Neural progenitor cell (in vitro differentiated cells): ENCODE results near the gene NRN1L. TPM values are rescaled to one million over a fixed set of nuclear protein-coding genes. Genes with fewer than 3 reads are reported as not detected.
A peak's percentile ranks its signal among the peaks of the same experiment; 100 is the strongest.

Source experiments
- DNase-seq: peaks from one replicate; pipeline ENCODE4 v3.0.0-alpha.2; 2016; ENCODE audit warnings: low spot score
- H2AFZ ChIP-seq: fragments of 200-600 bp; sonication (generic); replicated peaks from 2 replicates; pipeline ENCODE4 v1.6.1; 2016; ENCODE audit warnings: antibody characterized with exemption
- H3F3A ChIP-seq: fragments of 200-600 bp; sonication (generic); 2 replicates; pipeline ENCODE4 v1.6.1; 2016; ENCODE audit warnings: antibody characterized with exemption, low read depth
- H3K27ac ChIP-seq: fragments of 200-600 bp; sonication (generic); 2 replicates; pipeline ENCODE4 v1.5.1; 2016; ENCODE audit warnings: mild to moderate bottlenecking
- H3K27me3 ChIP-seq: fragments of 200-600 bp; sonication (generic); 2 replicates; pipeline ENCODE4 v1.6.1; 2016; ENCODE audit warnings: mild to moderate bottlenecking, moderate library complexity
- H3K36me3 ChIP-seq: fragments of 200-600 bp; sonication (generic); 2 replicates; pipeline ENCODE4 v1.5.1; 2016
- H3K4me1 ChIP-seq: fragments of 200-600 bp; sonication (generic); 2 replicates; pipeline ENCODE4 v1.6.1; 2016; ENCODE audit warnings: mixed run types
- H3K4me2 ChIP-seq: fragments of 200-600 bp; sonication (generic); 2 replicates; pipeline ENCODE4 v1.6.1; 2016
- H3K4me3 ChIP-seq: fragments of 200-600 bp; sonication (generic); 2 replicates; pipeline ENCODE4 v1.5.1; 2016
- H3K79me2 ChIP-seq: fragments of 200-600 bp; sonication (generic); 2 replicates; pipeline ENCODE4 v1.6.1; 2016; ENCODE audit warnings: low read depth
- H3K9ac ChIP-seq: fragments of 200-600 bp; sonication (generic); 2 replicates; pipeline ENCODE4 v1.6.1; 2016
- H3K9me3 ChIP-seq: fragments of 200-600 bp; sonication (generic); 2 replicates; pipeline ENCODE4 v1.5.1; 2016; ENCODE audit warnings: low read depth
- H4K20me1 ChIP-seq: fragments of 200-600 bp; sonication (generic); 2 replicates; pipeline ENCODE4 v1.6.1; 2016; ENCODE audit warnings: low read depth
- H3K27ac Mint-ChIP-seq: 3 replicates; pipeline ENCODE4 v1.8.0; 2021; ENCODE audit warnings: mixed read lengths
- H3K27me3 Mint-ChIP-seq: 2 replicates; pipeline ENCODE4 v1.8.0; 2022; ENCODE audit warnings: low read depth, mild to moderate bottlenecking, inconsistent platforms, moderate library complexity, mixed read lengths; ENCODE audit not compliant: insufficient read depth
- H3K36me3 Mint-ChIP-seq: 3 replicates; pipeline ENCODE4 v1.8.0; 2021; ENCODE audit warnings: mixed read lengths
- H3K4me1 Mint-ChIP-seq: 3 replicates; pipeline ENCODE4 v1.8.0; 2021; ENCODE audit warnings: mixed read lengths
- H3K4me3 Mint-ChIP-seq: 3 replicates; pipeline ENCODE4 v1.8.0; 2021; ENCODE audit warnings: mild to moderate bottlenecking, moderate library complexity, mixed read lengths
- H3K9me3 Mint-ChIP-seq: 3 replicates; pipeline ENCODE4 v1.8.0; 2020; ENCODE audit warnings: mixed read lengths
- EZH2 ChIP-seq: fragments of 200-600 bp; sonication (generic); IDR thresholded peaks from 2 replicates; pipeline ENCODE4 v1.6.1; 2017; ENCODE audit warnings: antibody characterized with exemption, mild to moderate bottlenecking, moderate library complexity
- EZH2phosphoT487 ChIP-seq: fragments of 200-600 bp; sonication (generic); IDR thresholded peaks from 2 replicates; pipeline ENCODE4 v1.6.1; 2017; ENCODE audit warnings: antibody characterized with exemption
- total RNA-seq: library from RNA; depleted of rRNA; stranded (reverse); fragments of >200 nt; gene quantifications from 2 replicates; pipeline ENCODE4 v1.2.3, GENCODE V29; 2015; ENCODE audit warnings: low replicate concordance
- TF ChIP-seq, protein P1 (sequence below): fragments of 200-600 bp; sonication (generic); IDR thresholded peaks from 2 replicates; pipeline ENCODE4 v1.5.1; 2017; ENCODE audit warnings: antibody characterized with exemption, mild to moderate bottlenecking

NRN1L gene
- total RNA-seq, 1 donor from 2014 or later = 0.54 TPM

DNA sequence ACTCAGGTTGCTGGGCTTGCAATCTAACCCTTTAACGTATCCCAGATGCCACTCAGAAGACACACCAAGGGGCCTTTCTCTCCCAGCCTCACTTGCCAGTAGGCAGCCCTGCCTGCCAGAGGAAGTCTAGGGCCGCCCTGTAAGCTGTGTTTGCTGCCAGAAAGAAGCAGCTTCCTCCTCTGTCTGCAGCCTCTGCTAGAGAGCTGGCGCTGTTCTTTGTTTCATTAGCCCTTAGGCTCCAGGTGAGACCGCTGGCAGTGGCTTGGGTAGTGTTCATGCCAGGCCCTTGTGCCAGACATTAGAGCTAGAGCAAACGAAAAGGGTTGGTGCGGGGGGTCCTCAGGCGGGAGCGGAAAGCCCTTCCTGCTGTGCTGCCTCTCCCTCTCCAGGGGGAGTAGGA is 38.1 kb downstream of the NRN1L start:
- Mint-ChIP-seq H3K27me3 (peaks cover under 1% of the 10 kb centered on the region), H3K4me3 (no peak overlapping the region), H3K4me1 (no peaks in the 10 kb centered on the region), H3K27ac (peak overlapping the region; percentile 33), H3K36me3 (peaks cover 2% of the 10 kb centered on the region), H3K9me3 (no peaks in the 10 kb centered on the region)
- Histone ChIP-seq H2AFZ (no peak overlapping the region), H3K4me3 (no peak overlapping the region), H3F3A (no peaks in the 10 kb centered on the region), H3K9ac (no peak overlapping the region), H3K79me2 (no peaks in the 10 kb centered on the region), H3K4me1 (no peaks in the 10 kb centered on the region), H3K9me3 (no peaks in the 10 kb centered on the region), H3K36me3 (no peaks in the 10 kb centered on the region), H3K27ac (no peak overlapping the region), H3K4me2 (no peak overlapping the region), H4K20me1 (peaks cover 78% of the 10 kb centered on the region), H3K27me3 (no peaks in the 10 kb centered on the region)
- TF ChIP-seq, protein P1, sequence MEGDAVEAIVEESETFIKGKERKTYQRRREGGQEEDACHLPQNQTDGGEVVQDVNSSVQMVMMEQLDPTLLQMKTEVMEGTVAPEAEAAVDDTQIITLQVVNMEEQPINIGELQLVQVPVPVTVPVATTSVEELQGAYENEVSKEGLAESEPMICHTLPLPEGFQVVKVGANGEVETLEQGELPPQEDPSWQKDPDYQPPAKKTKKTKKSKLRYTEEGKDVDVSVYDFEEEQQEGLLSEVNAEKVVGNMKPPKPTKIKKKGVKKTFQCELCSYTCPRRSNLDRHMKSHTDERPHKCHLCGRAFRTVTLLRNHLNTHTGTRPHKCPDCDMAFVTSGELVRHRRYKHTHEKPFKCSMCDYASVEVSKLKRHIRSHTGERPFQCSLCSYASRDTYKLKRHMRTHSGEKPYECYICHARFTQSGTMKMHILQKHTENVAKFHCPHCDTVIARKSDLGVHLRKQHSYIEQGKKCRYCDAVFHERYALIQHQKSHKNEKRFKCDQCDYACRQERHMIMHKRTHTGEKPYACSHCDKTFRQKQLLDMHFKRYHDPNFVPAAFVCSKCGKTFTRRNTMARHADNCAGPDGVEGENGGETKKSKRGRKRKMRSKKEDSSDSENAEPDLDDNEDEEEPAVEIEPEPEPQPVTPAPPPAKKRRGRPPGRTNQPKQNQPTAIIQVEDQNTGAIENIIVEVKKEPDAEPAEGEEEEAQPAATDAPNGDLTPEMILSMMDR = no peak
- no peak for TF ChIP-seq EZH2phosphoT487
- TF ChIP-seq EZH2 = no peak
- DNase-seq = no peak

DNA sequence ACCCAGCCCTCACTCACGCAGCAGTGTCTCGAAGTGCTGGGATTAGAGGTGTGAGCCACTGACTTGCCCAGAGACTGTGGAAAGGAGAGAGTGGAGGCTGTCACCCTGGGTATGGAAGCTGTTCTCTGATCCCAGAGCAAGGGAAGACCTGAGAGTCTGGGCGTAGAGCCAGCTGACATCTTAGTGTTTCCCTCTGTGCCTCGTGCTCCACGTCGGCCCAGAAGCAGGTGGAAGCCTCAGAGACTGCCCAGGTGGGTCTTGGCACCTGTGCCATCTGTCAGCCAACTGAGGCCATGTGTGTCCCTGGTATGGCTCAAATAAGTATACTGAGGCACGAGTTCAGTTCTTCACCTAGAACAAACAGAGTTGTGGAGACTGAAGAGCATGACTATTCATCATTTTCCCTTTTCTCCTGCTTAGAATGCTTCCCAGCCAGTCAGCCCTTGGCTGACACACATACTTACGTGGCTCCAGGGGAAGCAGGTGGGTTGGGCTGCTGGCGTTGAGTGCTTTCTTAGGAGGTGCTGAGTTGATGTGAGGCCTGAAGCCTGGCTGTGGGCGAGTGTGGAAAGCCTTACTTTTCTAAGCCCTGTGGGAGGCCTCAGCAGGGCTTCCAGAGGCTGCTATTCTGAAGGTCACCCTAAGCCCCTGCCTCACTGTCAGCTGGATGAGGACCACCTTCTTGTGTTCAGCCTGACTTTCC is 38.9 kb downstream of the NRN1L start:
- H3K4me3 ChIP-seq = no peak overlapping the region
- DNase-seq = no peak
- Mint-ChIP-seq H3K36me3 (peaks cover 4% of the 10 kb centered on the region), H3K27me3 (no peaks in the 10 kb centered on the region), H3K4me3 (no peak overlapping the region), H3K9me3 (no peaks in the 10 kb centered on the region), H3K27ac (no peak overlapping the region), H3K4me1 (no peaks in the 10 kb centered on the region)
- no peaks in the 10 kb centered on the region for H3K27me3 ChIP-seq
- H3K27ac ChIP-seq = no peak overlapping the region
- H3K9me3 ChIP-seq = no peaks in the 10 kb centered on the region
- H3K9ac ChIP-seq = no peak overlapping the region
- H3F3A ChIP-seq = no peaks in the 10 kb centered on the region
- no peak overlapping the region for H3K4me2 ChIP-seq
- peaks cover 77% of the 10 kb centered on the region for H4K20me1 ChIP-seq
- H3K79me2 ChIP-seq = no peaks in the 10 kb centered on the region
- no peaks in the 10 kb centered on the region for H3K36me3 ChIP-seq
- no peaks in the 10 kb centered on the region for H3K4me1 ChIP-seq
- TF ChIP-seq EZH2 = no peak
- TF ChIP-seq, protein P1 = no peak
- no peak overlapping the region for H2AFZ ChIP-seq

DNA sequence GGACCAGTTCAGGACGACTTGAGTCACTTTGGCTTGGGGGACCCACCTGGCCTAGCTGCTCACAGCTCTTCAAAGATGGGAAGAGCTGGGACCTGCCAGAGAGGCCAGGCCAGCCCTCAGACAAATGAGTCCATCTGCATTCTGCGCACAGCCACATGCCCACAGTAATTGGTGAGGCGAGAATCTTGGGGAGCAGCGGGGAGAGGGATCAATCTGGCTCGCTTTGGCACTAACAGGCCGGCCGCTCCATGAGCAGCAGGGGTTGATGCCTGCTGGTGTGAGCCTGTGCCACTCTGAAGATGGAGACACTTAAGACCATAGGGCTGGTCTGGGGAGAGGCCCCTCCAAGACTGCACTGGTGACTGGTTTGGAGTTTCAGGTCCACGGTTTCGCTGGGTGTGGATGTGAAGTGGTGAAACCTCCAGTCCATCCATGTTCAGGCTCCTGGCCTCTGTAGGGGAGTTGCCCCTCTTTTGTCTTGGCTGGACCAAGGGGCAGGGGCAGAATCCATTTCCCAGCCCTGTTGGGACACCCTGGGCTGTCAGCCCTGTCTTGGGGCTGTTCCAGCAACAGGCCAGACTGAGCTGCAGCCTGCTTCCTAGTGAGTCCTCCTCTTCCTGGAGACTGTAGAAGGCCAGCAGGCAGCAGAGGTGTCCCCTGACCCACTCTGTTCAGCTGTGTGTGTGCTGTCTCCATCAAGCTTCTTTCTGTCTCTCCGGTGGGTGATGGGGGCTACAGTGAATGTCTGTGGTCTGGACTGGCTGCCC is 39.6 kb downstream of the NRN1L start:
- Histone ChIP-seq H3K27ac (no peak overlapping the region), H4K20me1 (peaks cover 74% of the 10 kb centered on the region), H3K4me3 (no peak overlapping the region), H2AFZ (no peak overlapping the region), H3K4me2 (no peak overlapping the region), H3K9me3 (no peaks in the 10 kb centered on the region), H3K36me3 (no peaks in the 10 kb centered on the region), H3K9ac (no peak overlapping the region), H3K4me1 (no peaks in the 10 kb centered on the region), H3K27me3 (no peaks in the 10 kb centered on the region), H3F3A (no peaks in the 10 kb centered on the region), H3K79me2 (no peaks in the 10 kb centered on the region)
- Mint-ChIP-seq H3K9me3 (no peaks in the 10 kb centered on the region), H3K27ac (no peak overlapping the region), H3K4me1 (no peaks in the 10 kb centered on the region), H3K4me3 (no peak overlapping the region), H3K27me3 (no peaks in the 10 kb centered on the region), H3K36me3 (peaks cover 4% of the 10 kb centered on the region)
- no peak for DNase-seq
- TF ChIP-seq EZH2phosphoT487 (no peak), EZH2 (no peak)
